Measurements from ENCODE around the gene RHCG.

DNA sequence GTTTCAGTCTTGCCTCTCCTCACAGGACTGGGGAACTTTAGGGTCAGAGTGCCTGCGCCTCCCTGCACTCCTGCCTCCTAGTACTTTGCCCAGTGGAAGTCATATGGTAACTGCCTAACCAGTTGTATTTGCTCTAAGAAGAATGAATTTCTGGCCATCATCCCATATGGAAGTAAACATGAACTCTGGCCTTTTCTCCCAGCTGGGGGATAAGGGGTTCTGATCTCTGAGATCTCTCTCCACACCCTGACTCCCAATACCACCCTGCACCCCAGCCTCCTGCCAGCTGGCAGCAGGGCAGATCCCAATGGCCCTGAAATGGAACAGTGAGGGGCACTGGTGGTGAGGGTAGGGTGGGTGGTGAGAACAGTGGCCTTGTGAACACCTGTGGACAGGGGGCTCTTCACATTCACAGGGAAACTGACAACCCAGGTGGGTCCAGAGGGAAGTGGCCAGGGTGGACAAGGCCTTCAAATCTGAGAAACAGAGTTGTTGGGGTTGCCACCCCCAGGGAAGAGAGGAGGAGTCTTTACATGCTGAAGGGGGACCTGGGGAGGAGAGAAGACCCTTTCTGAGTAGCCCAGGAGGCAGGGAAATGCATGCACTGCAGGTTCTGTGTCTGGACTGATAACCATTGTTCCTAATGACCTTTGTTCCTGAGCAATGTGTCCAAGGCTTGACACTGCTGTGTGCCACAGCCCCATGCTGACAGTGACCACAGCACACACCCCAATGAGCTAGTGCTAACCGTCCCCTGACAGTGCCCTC lies 36.9 kb downstream of the RHCG start:
- TF ChIP-seq CTCF (IDR thresholded peaks at IDR 0.05) (no peak), ZFX (IDR thresholded peaks at IDR 0.05; ENCODE audit: borderline replicate concordance) (no peak)

Data from 22Rv1 (cell line).